D721Med (cell line): ENCODE results near the gene SEMA3E.
"Not testable (repeated sequence)": the region's sequence is repeated elsewhere in the genome, so short reads cannot be mapped to it uniquely, and the experiment has no call there.

Experiments used
- DNase-seq: peaks from one replicate; pipeline ENCODE4 v3.0.0; 2011; ENCODE audit warnings: low spot score; ENCODE audit not compliant: insufficient read length
- FAIRE-seq: peaks from 2 replicates; lab custom pipeline; 2011; peaks lifted over from hg19 to GRCh38; lab: Jason Lieb, UNC
- CTCF ChIP-seq: IDR thresholded peaks from 2 replicates; pipeline ENCODE4 v1.5.1; 2012; ENCODE audit warnings: mild to moderate bottlenecking, control low read depth; ENCODE audit not compliant: insufficient read depth; ENCODE audit errors: missing control alignments

The SEMA3E gene

GRCh38 chr7:83689855-83690254 is 40.9 kb upstream of the SEMA3E start:
- no peak for TF ChIP-seq CTCF
- DNase-seq (no peak), FAIRE-seq (no peak)

GRCh38 chr7:83686416-83686815 is 37.5 kb upstream of the SEMA3E start:
- TF ChIP-seq CTCF = no peak
- no peak for DNase-seq
- no peak for FAIRE-seq

GRCh38 chr7:83684928-83685327 is 36.0 kb upstream of the SEMA3E start:
- DNase-seq (no peak), FAIRE-seq (no peak)
- TF ChIP-seq CTCF = no peak

GRCh38 chr7:83681200-83681778 is 32.4 kb upstream of the SEMA3E start:
- FAIRE-seq (no peak), DNase-seq (no peak)
- TF ChIP-seq CTCF = no peak

GRCh38 chr7:83677180-83677866 is 28.4 kb upstream of the SEMA3E start:
- TF ChIP-seq CTCF = no peak
- FAIRE-seq (no peak), DNase-seq (no peak)

GRCh38 chr7:83673291-83673690 is 24.4 kb upstream of the SEMA3E start:
- not testable (repeated sequence) for DNase-seq

GRCh38 chr7:83672157-83672556 is 23.2 kb upstream of the SEMA3E start:
- DNase-seq (no peak), FAIRE-seq (no peak)
- TF ChIP-seq CTCF = no peak

More at GRCh38 chr7:83673291-83673690, 24.4 kb upstream of the SEMA3E start:
- FAIRE-seq = not testable (repeated sequence)

GRCh38 chr7:83663131-83663530 is 14.2 kb upstream of the SEMA3E start:
- TF ChIP-seq CTCF = no peak
- FAIRE-seq = no peak
- DNase-seq = no peak
